Memory B cell (primary cell): ENCODE data around the gene FRK.
"Not testable (repeated sequence)": the region's sequence is repeated elsewhere in the genome, so short reads cannot be mapped to it uniquely, and the experiment has no call there.

ENCODE experiments used
- ATAC-seq: fragments of 150-1000 bp; cut with Tn5 transposase; 2 replicates; pipeline ENCODE4 v1.10.0; 2021; ENCODE audit warnings: low read depth, mild to moderate bottlenecking, moderate library complexity
- DNase-seq, 2 donors: peaks; one replicate each; pipeline ENCODE4 v3.0.0; 2022; ENCODE audit warnings: low spot score in 2 of 2
- H3K27ac Mint-ChIP-seq: one replicate; pipeline ENCODE4 v1.8.0; 2022; ENCODE audit warnings: mild to moderate bottlenecking, moderate library complexity, mixed read lengths
- H3K27me3 Mint-ChIP-seq: one replicate; pipeline ENCODE4 v1.8.0; 2022; ENCODE audit warnings: mixed read lengths
- H3K36me3 Mint-ChIP-seq: one replicate; pipeline ENCODE4 v1.8.0; 2022; ENCODE audit warnings: mild to moderate bottlenecking, mixed read lengths
- H3K4me1 Mint-ChIP-seq: one replicate; pipeline ENCODE4 v1.8.0; 2022; ENCODE audit warnings: mixed read lengths
- H3K4me3 Mint-ChIP-seq: one replicate; pipeline ENCODE4 v1.8.0; 2022; ENCODE audit warnings: mild to moderate bottlenecking, moderate library complexity, mixed read lengths
- H3K9me3 Mint-ChIP-seq: one replicate; pipeline ENCODE4 v1.8.0; 2022; ENCODE audit warnings: mixed read lengths

The FRK gene

DNA sequence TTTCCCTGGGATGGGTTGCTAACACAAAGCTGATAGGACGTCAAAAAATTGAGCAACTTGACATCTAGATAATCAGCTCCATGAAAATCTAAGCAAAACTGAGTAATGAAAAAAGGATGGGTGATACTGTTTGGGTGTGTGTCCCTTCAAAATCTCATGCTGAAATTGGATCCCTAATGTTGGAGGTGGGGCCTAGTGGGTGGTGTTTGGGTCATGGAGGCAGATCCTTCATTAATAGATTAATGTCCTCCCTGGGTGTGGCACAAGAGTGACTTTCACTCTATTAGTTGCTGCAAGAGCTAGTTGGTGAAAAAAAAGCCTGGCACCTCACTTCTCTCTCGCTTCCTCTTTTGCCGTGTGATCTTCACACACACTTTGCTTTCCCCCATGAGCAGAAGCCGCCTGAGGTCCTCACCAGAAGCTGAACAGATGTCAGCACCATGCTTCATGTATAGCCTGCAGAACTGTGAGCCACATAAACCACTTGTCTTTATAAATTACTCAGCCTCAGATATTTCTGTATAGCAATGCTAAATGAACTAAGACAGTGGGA lies 160.9 kb downstream of the FRK start:
- Mint-ChIP-seq H3K4me1 (peaks cover 2% of the 10 kb centered on the region), H3K4me3 (no peak overlapping the region), H3K36me3 (no peaks in the 10 kb centered on the region), H3K27ac (no peak overlapping the region), H3K27me3 (no peaks in the 10 kb centered on the region), H3K9me3 (no peaks in the 10 kb centered on the region)
- ATAC-seq: peak; percentile 19
- DNase-seq: no peak

- Mint-ChIP-seq H3K4me1 (peaks cover 2% of the 10 kb centered on the region), H3K4me3 (no peak overlapping the region), H3K27me3 (peaks cover 2% of the 10 kb centered on the region), H3K27ac (no peak overlapping the region), H3K36me3 (no peaks in the 10 kb centered on the region), H3K9me3 (no peaks in the 10 kb centered on the region)
- ATAC-seq (no peak), DNase-seq (no peak)
Measured at GRCh38 chr6:115898246-115898645, 162.4 kb downstream of the FRK start.

DNA sequence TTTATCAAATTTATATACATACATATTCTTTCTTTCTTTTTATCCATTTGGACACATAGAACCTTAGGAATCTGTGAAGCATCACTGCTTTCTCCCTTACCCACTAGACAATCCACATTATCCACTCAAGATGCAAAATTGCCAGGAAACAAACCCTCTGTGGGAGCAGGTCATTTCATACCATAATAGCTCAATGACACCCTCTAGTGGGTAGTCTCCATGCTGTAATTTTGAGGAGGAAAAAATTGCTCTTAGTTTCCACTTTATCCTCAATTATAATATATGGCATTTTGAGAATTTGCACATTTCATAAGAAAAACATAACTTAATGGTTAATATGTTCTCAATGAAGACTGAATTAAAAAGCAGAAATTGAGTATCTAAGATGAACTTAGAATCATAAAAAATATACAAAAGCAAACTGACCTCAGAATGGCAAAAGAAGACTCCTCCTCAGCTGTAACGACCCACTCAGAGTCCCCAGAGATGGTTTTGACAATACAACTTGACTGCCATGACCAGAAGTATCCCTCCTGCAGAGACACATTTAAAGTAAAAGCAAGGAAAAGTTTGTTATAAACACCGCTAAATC lies 164.1 kb downstream of the FRK start:
- no peak overlapping the region for H3K27ac Mint-ChIP-seq
- H3K4me3 Mint-ChIP-seq: no peak overlapping the region
- H3K9me3 Mint-ChIP-seq: no peaks in the 10 kb centered on the region
- no peak for ATAC-seq
- DNase-seq: no peak
- H3K4me1 Mint-ChIP-seq: peaks cover 2% of the 10 kb centered on the region
- peaks cover 2% of the 10 kb centered on the region for H3K27me3 Mint-ChIP-seq
- H3K36me3 Mint-ChIP-seq: no peaks in the 10 kb centered on the region

- no peak for DNase-seq
- Mint-ChIP-seq H3K4me1 (peaks cover 2% of the 10 kb centered on the region), H3K27ac (no peak overlapping the region), H3K36me3 (no peaks in the 10 kb centered on the region), H3K9me3 (no peaks in the 10 kb centered on the region), H3K27me3 (peaks cover 7% of the 10 kb centered on the region), H3K4me3 (no peak overlapping the region)
- no peak for ATAC-seq
Measured at GRCh38 chr6:115894426-115894992, 166.2 kb downstream of the FRK start.

GRCh38 chr6:115891750-115892149 lies 168.9 kb downstream of the FRK start:
- ATAC-seq (no peak), DNase-seq (no peak)
- peaks cover 2% of the 10 kb centered on the region for H3K4me1 Mint-ChIP-seq
- no peak overlapping the region for H3K27ac Mint-ChIP-seq
- no peaks in the 10 kb centered on the region for H3K36me3 Mint-ChIP-seq
- H3K27me3 Mint-ChIP-seq: peaks cover 7% of the 10 kb centered on the region
- H3K4me3 Mint-ChIP-seq: no peak overlapping the region
- H3K9me3 Mint-ChIP-seq: no peaks in the 10 kb centered on the region

- Mint-ChIP-seq H3K27me3 (peaks cover 7% of the 10 kb centered on the region), H3K27ac (no peak overlapping the region), H3K4me1 (peaks cover 2% of the 10 kb centered on the region), H3K36me3 (no peaks in the 10 kb centered on the region), H3K9me3 (no peaks in the 10 kb centered on the region), H3K4me3 (no peak overlapping the region)
- ATAC-seq (no peak), DNase-seq (no peak)
Measured at GRCh38 chr6:115891111-115891669, 169.5 kb downstream of the FRK start.

- ATAC-seq (no peak), DNase-seq (no peak)
- Mint-ChIP-seq H3K9me3 (no peaks in the 10 kb centered on the region), H3K4me1 (peaks cover 2% of the 10 kb centered on the region), H3K4me3 (no peak overlapping the region), H3K27ac (no peak overlapping the region), H3K36me3 (no peaks in the 10 kb centered on the region), H3K27me3 (peaks cover 7% of the 10 kb centered on the region)
Measured at GRCh38 chr6:115890238-115890637, 170.5 kb downstream of the FRK start.

DNA sequence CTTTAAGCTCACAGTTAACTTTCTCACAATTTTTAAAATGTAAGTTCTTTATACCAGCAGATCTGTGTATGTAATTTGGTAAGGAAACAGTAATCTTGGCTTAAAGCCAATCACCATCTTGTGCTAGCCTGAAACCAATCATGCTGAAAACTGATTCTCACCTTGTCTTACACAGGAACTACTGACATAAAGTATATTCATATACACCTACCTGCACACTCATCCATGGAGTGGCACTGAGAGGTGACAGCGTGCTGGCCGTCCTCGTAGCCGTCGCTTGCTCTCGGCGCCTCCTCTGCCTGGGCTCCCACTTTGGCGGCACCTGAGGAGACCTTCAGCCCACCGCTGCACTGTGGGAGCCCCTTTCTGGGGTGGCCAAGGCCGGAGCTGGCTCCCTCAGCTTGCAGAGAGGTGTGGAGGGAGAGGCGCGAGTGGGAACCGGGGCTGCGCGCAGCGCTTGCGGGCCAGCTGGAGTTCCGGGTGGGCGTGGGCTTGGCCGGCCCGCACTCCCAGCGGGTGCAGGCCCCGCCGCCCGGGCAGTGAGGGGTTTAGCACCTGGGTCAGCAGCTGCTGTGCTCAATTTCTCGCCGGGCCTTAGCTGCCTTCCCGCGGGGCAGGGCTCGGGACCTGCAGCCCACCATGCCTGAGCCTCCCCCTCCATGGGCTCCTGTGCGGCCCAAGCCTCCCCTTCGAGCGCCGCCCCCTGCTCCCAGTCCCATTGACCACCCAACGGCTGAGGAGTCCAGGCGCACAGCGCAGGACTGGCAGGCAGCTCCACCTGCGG lies 171.8 kb downstream of the FRK start:
- H3K4me1 Mint-ChIP-seq, DNase-seq, H3K9me3 Mint-ChIP-seq, H3K27me3 Mint-ChIP-seq, H3K4me3 Mint-ChIP-seq, H3K27ac Mint-ChIP-seq, H3K36me3 Mint-ChIP-seq, ATAC-seq: not testable (repeated sequence)

GRCh38 chr6:115887891-115888290 lies 172.8 kb downstream of the FRK start:
- peaks cover 2% of the 10 kb centered on the region for H3K4me1 Mint-ChIP-seq
- DNase-seq (no peak), ATAC-seq (no peak)
- no peak overlapping the region for H3K27ac Mint-ChIP-seq
- no peak overlapping the region for H3K4me3 Mint-ChIP-seq
- H3K9me3 Mint-ChIP-seq: no peaks in the 10 kb centered on the region
- peaks cover 4% of the 10 kb centered on the region for H3K27me3 Mint-ChIP-seq
- no peaks in the 10 kb centered on the region for H3K36me3 Mint-ChIP-seq

GRCh38 chr6:115885636-115886366 lies 174.9 kb downstream of the FRK start:
- peaks cover 4% of the 10 kb centered on the region for H3K27me3 Mint-ChIP-seq
- H3K4me3 Mint-ChIP-seq: no peak overlapping the region
- H3K27ac Mint-ChIP-seq: no peak overlapping the region
- H3K36me3 Mint-ChIP-seq: no peaks in the 10 kb centered on the region
- H3K9me3 Mint-ChIP-seq: no peaks in the 10 kb centered on the region
- H3K4me1 Mint-ChIP-seq: no peaks in the 10 kb centered on the region
- ATAC-seq: no peak
- no peak for DNase-seq

- no peaks in the 10 kb centered on the region for H3K9me3 Mint-ChIP-seq
- no peaks in the 10 kb centered on the region for H3K36me3 Mint-ChIP-seq
- no peak overlapping the region for H3K4me3 Mint-ChIP-seq
- H3K4me1 Mint-ChIP-seq: no peaks in the 10 kb centered on the region
- ATAC-seq: no peak
- DNase-seq: no peak
- no peak overlapping the region for H3K27ac Mint-ChIP-seq
- H3K27me3 Mint-ChIP-seq: peaks cover 2% of the 10 kb centered on the region
Measured at GRCh38 chr6:115882771-115883170, 177.9 kb downstream of the FRK start.

DNA sequence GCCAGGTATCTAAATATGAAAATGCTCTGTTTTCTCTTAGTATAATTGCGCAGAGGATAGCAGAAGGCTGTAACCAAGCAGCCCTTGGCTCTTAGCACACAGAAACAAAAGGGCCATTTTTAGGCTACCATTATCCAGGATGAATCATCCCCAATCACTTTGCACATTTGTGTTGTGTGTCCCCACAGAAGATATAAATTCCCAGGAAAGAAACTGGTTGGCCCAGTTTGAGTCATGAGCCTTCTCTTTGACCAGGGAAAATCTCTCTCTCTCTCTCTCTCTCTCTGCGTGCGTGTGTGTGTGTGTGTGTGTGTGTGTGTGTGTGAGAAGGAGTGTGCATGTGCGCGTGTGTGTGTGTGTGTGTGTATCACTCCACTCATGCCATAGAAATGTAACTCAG lies 178.5 kb downstream of the FRK start:
- ATAC-seq (no peak), DNase-seq (no peak)
- Mint-ChIP-seq H3K27me3 (peaks cover 2% of the 10 kb centered on the region), H3K27ac (no peak overlapping the region), H3K4me3 (no peak overlapping the region), H3K4me1 (no peaks in the 10 kb centered on the region), H3K9me3 (no peaks in the 10 kb centered on the region), H3K36me3 (no peaks in the 10 kb centered on the region)
